NCI-H526 (cell line): ENCODE results near the gene TMEM31.
"Not testable (repeated sequence)": the region's sequence is repeated elsewhere in the genome, so short reads cannot be mapped to it uniquely, and the experiment has no call there.

Source experiments
- DNase-seq, 2 experiments: peaks; one replicate each; lab custom pipeline; 2025; lab: John Stamatoyannopoulos, UW

TMEM31 gene

GRCh38 chrX:103726477-103726876, 15.8 kb downstream of the TMEM31 start:
- DNase-seq, result no peak

GRCh38 chrX:103727115-103727514, 16.4 kb downstream of the TMEM31 start:
- no peak for DNase-seq

GRCh38 chrX:103729015-103729414, 18.3 kb downstream of the TMEM31 start:
- DNase-seq, result no peak

DNA sequence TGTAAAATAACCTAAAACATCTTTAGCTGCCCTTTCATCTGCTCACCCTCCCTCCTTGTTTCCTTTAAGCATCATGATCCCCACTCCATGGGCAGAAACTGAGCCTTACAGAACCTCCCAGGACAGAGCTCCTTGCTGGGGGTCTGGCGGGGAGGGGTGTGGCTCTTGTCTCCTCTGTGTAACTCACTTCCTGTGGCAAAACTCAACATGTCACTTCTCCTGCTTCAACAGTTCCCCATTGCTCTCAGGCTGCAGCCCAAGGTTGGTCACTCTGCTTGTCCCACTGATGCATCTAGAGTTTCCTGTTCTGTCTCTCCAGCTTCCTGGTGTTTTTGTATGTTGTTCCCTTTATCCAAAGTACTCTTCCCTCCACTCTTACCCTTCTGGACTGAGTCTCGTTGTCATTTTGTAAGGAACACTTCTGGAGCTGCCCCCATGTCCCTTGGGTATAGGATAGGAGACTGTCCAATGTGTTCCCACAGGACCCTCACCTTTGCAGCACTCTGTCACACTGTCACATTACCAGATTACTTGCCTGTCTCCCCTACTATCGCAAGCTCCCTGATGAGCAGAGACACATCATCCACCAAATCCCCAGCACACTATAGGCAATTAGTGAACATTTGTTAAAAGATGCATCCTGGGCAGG, 19.6 kb downstream of the TMEM31 start:
- no peak for DNase-seq

- DNase-seq, result no peak
Measured at GRCh38 chrX:103730796-103731493, 20.2 kb downstream of the TMEM31 start.

GRCh38 chrX:103733017-103733416, 22.3 kb downstream of the TMEM31 start:
- DNase-seq, result no peak

DNA sequence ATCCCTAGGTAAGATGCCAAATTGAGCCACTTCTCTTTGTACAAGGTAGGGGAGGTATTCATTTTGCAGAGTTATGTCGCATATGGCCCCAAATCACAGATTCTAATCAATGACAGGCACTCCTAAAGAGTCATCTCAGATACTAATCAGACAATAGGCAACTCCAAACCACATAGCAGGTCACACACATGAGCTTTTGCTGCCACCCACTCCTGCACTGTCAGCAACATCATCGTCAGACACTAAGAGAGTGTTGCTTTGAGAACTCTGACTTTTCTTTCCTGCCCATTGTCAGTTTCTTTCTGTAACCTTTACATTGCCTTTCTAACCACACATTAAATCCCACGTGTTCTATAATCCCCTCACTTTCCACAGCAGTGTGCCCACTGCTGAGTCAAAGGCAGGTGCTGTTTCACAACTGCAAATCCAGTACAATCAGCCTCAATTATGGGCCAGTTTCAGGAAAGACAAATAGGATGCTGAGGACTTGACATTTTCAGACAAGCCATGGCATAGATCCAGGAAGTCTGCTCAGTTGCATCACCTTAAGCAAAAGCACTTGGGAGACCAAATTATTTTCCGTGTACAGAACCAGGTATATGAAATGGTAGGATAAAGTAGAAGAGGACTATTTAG, 23.5 kb downstream of the TMEM31 start:
- DNase-seq, result no peak

GRCh38 chrX:103737696-103738095, 27.0 kb downstream of the TMEM31 start:
- no peak for DNase-seq

GRCh38 chrX:103739421-103739820, 28.7 kb downstream of the TMEM31 start:
- no peak for DNase-seq

- DNase-seq, result no peak
Measured at GRCh38 chrX:103741879-103742278, 31.2 kb downstream of the TMEM31 start.

DNA sequence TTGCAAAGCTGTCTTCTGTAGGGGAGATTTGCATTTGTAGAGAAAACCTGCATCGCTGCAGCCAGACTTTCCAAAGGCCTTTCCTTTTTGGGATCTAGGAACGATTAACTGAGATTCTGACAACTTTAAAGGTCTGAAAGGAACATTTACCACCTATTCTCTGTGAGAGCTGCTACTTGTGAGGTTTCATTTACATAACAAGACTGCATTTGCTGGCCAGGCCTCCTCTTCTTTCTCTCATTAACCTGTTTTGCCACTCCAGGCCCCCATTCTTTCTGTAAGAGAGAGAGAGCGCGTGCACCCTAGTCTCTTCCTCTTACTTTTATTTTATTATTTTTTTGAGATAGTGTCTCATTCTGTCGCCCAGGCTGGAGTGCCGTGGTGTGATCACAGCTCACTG, 31.6 kb downstream of the TMEM31 start:
- no peak for DNase-seq

DNA sequence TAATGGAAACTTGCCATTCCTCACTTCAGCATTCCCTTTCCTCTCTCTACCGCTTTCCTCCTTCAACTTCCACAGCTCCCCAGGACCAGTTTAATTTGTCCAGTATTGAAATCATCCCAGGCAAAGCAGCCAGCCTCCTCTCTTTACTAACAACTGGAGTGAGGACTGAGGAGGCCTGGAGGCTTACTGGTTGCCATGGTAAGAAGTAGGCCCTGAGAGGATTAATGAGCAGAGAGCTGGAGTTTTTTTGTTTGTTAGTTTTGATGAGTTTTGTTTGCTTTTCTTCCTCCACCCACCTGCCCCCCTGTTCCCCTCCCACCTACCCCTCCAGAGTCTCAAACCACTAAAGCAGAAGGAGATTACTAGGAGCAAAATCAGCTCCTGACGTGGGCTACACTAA, 36.5 kb downstream of the TMEM31 start:
- DNase-seq, result no peak

DNA sequence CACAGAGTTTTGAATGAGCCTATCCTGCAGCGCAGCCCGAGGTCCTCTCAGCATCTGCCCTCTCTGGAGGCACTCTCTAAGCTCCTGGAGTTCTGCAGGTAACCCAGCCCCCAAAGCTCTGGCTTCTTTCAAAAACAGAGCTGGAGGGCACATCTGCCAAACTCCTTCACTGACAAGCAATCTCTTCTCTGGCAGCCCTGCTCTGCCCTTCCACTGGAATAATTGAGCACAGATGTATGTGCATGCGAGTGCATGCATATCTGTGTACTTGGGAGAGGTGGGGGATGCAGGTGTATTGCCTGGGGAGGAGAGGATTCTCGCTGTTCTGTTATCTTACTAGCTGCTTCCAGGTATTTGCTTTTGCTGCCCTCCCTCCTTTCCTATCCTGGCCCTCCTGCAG, 43.7 kb downstream of the TMEM31 start:
- no peak for DNase-seq

- DNase-seq, result no peak
Measured at GRCh38 chrX:103756736-103757135, 46.0 kb downstream of the TMEM31 start.

GRCh38 chrX:103758555-103758954, 47.8 kb downstream of the TMEM31 start:
- no peak for DNase-seq

DNA sequence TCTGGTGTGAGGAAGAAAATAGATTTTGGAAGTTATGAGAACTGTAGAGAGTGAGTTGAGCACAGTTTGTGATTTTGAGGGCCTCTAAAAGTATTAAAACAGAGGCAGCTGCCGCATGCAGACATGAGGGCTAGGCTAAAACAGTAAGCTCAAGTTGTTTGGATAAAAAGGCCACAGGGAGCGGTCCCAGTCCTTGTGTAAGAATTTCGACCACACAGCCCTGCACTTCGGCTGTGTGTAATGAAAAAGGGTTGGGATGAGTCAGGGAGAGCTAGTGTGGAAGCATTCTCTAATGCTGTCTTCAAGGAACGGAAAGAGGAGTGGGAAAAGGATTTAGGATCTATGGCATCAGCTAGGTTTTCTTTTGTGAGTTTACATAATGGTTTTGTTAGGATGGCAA, 52.8 kb downstream of the TMEM31 start:
- DNase-seq, result not testable (repeated sequence)
